ENCODE data around the gene KCNQ5.

KCNQ5 gene

DNA sequence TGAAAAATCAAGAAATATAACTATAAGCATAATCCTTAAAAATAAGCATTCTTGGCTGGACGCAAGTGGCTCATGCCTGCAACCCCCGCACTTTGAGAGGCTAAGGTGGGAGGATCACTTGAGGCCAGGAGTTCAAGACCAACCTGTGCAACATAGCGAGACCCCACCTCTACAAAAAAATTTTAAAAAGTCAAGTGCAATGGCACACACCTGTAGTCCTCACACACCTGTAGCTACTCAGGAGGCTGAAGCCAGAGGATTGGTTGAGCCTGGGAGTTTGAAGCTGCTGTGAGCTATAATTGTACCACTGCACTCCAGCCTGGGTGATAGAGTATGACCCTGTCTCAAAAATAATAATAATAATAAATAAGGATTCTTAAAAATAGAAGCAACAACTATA lies 494.5 kb downstream of the KCNQ5 start:
- no peak for DNase-seq (ENCODE audit: low read depth, low spot score)

DNA sequence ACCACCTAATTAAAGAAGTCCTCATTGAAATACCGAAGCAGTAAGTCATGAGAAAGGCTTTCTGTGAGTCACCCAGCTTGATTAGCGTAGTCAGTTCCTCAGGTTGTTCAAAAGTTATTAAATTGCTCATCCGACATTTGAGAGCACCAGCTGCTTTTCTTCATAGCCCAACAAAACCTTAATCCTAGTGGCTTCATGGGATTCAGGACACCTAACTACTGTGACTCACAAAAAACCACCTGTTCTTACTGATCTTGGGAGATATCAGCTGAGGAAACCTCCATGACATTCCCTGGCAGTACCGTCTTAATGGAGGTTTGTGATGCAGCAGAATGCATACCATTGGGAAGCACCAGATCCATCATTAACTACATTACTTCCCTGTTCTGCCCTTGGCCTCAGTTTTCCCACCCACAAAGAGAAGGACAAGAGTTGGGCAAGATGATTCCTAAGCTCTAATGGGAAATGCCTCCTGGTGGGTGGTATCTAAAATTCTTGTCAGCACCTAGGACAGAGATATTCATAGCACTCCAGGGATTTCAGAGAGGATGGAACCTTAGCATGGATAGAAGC lies 499.6 kb downstream of the KCNQ5 start:
- DNase-seq (ENCODE audit: low read depth, low spot score), result no peak

- DNase-seq (ENCODE audit: low read depth, low spot score), result no peak
These were observed 501.9 kb downstream of the KCNQ5 start for GRCh38 chr6:73123632-73124329.

DNA sequence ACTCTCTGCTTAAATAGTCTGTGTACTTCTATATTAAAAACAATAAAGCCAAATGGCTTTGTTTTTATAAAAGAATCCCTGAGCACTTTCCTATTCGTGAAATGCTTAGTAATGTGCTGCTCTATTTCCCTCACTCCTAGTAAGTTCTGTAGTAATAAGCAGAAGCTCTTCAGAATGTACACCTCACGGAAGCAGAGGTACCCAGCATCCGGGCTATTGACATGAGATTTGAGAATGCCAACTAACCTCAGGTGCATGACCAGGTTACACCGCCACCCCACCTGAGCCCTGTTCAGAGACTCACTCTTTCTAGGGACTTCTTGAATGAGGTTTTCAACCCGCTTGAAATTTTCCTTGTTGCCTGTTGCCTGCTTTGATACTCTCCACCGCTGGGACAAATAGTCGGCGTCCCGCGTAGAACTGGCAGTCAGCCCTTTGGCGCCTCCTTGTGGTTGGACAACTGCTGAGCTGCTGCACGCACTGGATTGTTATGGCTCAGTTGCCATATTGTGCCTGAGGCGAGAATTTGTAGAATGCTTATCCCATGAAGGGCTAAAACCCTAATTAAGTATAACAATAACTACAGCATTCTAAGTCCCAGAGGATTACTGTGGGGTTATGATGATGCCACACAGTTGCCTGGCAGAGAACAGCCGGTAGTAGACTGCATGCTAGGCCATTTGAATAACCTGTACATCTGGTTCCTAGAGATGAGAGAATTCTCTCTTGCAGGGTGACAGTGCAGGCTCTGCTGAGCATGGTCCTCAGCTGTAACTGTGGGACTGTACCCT lies 508.0 kb downstream of the KCNQ5 start:
- peak; percentile 46 for DNase-seq (ENCODE audit: low read depth, low spot score)

GRCh38 chr6:73131706-73132105 lies 509.8 kb downstream of the KCNQ5 start:
- no peak for DNase-seq (ENCODE audit: low read depth, low spot score)

- no peak for DNase-seq (ENCODE audit: low read depth, low spot score)
These were observed 512.7 kb downstream of the KCNQ5 start for GRCh38 chr6:73134588-73134987.

DNA sequence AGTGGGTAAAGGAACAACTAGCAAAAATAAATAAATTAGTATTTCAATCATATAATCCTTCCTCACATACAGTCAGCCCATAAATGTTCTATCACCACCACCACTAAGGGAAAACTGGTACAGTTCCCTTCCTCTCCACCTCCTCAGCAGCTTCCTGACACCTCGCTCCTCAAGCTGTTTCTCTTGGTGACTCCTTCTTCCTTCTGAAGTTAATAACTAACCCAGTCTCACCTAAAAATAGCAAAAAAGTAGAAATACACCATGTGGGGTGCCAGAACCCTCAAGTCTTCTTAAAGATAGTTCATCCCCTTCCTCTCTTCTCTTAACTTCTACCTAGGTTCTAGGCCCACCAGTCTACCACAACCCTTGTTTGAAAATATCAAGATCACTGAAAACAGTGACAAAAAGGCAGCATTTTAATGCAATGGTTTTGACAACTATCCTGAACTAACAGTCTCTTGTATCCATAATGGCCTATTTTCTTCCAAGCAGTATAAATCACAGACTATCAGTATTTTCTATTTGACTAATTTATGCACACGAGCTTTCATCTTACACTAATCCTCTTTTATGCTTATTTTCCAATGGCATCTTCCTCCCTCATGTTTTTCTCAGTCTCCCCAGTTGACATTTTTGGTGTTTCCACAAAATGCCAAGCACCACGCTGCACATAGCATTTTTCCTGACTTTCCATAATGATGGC lies 518.0 kb downstream of the KCNQ5 start:
- DNase-seq (ENCODE audit: low read depth, low spot score), result no peak

DNA sequence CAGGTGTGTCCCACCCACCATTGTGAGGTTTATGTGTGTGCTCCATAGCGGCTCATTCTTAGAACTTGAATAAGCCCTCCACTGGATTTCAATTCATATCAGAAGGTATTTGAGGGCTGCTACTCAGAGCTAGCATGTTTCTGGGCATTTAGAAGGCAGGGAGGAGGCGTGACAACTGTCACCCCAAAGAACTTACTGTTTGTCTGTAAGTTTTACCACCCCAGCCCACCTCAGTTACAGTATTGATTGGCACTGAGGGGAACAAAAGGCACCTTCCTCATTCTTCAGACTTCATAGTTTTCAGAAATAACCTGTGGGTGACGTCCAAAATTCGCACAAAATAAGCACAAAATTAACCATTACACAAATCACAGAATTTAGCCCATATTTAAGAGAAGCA lies 521.7 kb downstream of the KCNQ5 start:
- DNase-seq (ENCODE audit: low read depth, low spot score), result no peak

- no peak for DNase-seq (ENCODE audit: low read depth, low spot score)
These were observed 522.7 kb downstream of the KCNQ5 start for GRCh38 chr6:73144516-73144915.

- no peak for DNase-seq (ENCODE audit: low read depth, low spot score)
These were observed 523.8 kb downstream of the KCNQ5 start for GRCh38 chr6:73145690-73146089.

GRCh38 chr6:73151732-73152131 lies 529.9 kb downstream of the KCNQ5 start:
- no peak for DNase-seq (ENCODE audit: low read depth, low spot score)

DNA sequence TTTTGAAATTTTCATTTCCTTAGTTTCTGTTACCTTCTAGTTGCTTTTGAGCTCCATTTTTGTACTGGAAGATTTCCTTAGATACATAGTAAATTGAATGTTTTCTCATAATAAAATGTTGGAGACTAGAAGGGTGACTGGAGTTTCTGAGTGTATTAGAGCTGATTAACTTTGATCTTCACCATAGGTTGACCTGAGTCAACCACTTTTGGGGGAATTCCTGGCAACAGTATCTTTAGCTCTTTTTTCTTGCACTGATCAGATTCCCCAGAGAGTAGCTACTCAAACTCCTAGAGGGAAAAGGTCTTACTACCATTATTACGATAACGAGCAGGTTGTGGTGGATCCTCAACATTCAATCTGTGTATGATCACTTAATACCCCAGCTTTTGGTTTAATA lies 530.7 kb downstream of the KCNQ5 start:
- DNase-seq (ENCODE audit: low read depth, low spot score), result no peak

GRCh38 chr6:73152966-73153757 lies 531.3 kb downstream of the KCNQ5 start:
- DNase-seq (ENCODE audit: low read depth, low spot score), result no peak

- no peak for DNase-seq (ENCODE audit: low read depth, low spot score)
These were observed 535.2 kb downstream of the KCNQ5 start for GRCh38 chr6:73156793-73157767.

GRCh38 chr6:73157870-73158269 lies 536.0 kb downstream of the KCNQ5 start:
- DNase-seq (ENCODE audit: low read depth, low spot score), result no peak

- DNase-seq (ENCODE audit: low read depth, low spot score), result no peak
These were observed 547.2 kb downstream of the KCNQ5 start for GRCh38 chr6:73169111-73169510.

DNA sequence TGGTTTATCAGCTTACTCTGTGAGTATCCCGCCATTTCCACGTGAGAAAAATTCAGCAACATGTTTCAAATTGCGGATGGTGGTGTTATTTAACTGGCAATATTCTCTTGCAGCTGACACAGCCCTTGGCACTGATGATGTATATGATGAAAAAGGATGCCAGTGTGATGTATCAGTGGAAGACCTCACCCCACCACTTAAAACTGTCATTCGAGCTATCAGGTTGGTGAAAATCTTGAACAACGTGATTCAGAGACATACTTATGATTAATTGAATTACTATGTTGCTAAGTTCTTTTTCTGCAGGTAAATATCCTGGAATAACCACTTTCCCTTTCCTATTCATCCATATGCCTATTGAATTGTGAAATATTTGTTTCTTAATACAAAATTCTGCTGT lies 547.8 kb downstream of the KCNQ5 start:
- DNase-seq (ENCODE audit: low read depth, low spot score), result no peak

DNA sequence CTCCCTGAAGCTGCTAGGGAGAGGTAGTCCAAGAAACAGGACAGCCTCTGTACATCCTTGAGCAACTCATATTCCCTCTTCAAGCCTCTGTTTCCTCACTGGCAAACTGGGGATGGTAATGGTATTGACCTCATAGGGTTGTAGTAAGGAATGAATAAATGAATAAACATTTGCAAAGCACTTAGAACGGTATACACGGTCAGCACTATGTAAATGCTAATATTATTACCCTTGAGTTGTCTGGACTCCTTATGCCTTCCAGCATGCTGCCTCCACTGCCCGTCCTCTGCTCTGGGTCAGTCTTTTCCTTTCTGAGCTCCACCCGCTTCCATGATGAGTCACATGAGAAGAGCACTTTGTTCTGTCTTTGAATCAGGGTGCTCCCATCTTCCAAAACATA lies 552.8 kb downstream of the KCNQ5 start:
- no peak for DNase-seq (ENCODE audit: low read depth, low spot score)

- DNase-seq (ENCODE audit: low read depth, low spot score), result no peak
These were observed 554.2 kb downstream of the KCNQ5 start for GRCh38 chr6:73176057-73176456.

GRCh38 chr6:73177221-73177944 lies 555.5 kb downstream of the KCNQ5 start:
- no peak for DNase-seq (ENCODE audit: low read depth, low spot score)
